Prostate gland (tissue), 2 donors: ENCODE measurements around the gene CHMP3.

Experiments used
- POLR2A ChIP-seq: fragments of 450-650 bp; IDR thresholded peaks from one replicate; pipeline ENCODE4 v1.6.1; 2016; ENCODE audit warnings: antibody characterized with exemption, mild to moderate bottlenecking
- POLR2AphosphoS5 ChIP-seq: sonication (generic); formaldehyde crosslinking; IDR thresholded peaks from one replicate; pipeline ENCODE4 v1.6.1; 2017; ENCODE audit warnings: antibody characterized with exemption
- TF ChIP-seq, protein P1 (sequence below), 4 experiments: fragments of 200-600 bp in 2 of 4; fragments of 450-650 bp in 2 of 4; sonication (generic) in 2 of 4; IDR thresholded peaks; 1 replicate in 3 of 4; 2 replicates in 1 of 4; pipeline ENCODE4 v1.5.1; 2016 to 2019; ENCODE audit warnings: antibody characterized with exemption in 4 of 4, mild to moderate bottlenecking in 2 of 4, moderate library complexity in 2 of 4

DNA sequence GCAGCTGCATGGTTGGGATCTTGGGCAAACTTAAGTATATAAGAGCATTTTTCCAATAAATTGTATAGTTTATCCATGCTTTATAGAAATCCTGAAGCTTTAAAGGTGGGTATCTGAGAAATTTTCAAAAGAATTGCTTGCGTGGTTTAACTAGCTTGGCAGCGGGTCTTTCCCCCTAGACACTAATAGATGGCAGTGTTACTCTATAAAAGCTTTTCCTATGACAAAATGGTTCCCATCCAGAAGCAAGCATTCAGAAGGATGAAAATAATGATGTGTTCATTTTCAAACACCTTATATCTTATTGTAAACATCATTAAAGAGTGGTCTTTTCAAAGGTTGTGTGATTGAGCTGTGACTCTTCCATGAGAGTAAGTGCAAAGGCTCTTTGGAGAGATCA, 76.2 kb downstream of the CHMP3 start:
- TF ChIP-seq POLR2AphosphoS5 = no peak
- TF ChIP-seq, protein P1, sequence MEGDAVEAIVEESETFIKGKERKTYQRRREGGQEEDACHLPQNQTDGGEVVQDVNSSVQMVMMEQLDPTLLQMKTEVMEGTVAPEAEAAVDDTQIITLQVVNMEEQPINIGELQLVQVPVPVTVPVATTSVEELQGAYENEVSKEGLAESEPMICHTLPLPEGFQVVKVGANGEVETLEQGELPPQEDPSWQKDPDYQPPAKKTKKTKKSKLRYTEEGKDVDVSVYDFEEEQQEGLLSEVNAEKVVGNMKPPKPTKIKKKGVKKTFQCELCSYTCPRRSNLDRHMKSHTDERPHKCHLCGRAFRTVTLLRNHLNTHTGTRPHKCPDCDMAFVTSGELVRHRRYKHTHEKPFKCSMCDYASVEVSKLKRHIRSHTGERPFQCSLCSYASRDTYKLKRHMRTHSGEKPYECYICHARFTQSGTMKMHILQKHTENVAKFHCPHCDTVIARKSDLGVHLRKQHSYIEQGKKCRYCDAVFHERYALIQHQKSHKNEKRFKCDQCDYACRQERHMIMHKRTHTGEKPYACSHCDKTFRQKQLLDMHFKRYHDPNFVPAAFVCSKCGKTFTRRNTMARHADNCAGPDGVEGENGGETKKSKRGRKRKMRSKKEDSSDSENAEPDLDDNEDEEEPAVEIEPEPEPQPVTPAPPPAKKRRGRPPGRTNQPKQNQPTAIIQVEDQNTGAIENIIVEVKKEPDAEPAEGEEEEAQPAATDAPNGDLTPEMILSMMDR (IDR thresholded peaks at IDR 0.05) = no peak
- no peak for TF ChIP-seq POLR2A
